Stimulated activated CD8-positive, alpha-beta memory T cell treated with anti-CD3 and anti-CD28 coated beads, Interleukin-7, amount 100 ng/mL, for 24 hours (primary cell): ENCODE measurements around the gene NEU3.
"Not testable (repeated sequence)": the region's sequence is repeated elsewhere in the genome, so short reads cannot be mapped to it uniquely, and the experiment has no call there.

Experiments used
- DNase-seq: peaks from one replicate; pipeline ENCODE4 v3.0.0-alpha.2; 2020; ENCODE audit warnings: low read depth

Gene NEU3, protein sequence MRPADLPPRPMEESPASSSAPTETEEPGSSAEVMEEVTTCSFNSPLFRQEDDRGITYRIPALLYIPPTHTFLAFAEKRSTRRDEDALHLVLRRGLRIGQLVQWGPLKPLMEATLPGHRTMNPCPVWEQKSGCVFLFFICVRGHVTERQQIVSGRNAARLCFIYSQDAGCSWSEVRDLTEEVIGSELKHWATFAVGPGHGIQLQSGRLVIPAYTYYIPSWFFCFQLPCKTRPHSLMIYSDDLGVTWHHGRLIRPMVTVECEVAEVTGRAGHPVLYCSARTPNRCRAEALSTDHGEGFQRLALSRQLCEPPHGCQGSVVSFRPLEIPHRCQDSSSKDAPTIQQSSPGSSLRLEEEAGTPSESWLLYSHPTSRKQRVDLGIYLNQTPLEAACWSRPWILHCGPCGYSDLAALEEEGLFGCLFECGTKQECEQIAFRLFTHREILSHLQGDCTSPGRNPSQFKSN

DNA sequence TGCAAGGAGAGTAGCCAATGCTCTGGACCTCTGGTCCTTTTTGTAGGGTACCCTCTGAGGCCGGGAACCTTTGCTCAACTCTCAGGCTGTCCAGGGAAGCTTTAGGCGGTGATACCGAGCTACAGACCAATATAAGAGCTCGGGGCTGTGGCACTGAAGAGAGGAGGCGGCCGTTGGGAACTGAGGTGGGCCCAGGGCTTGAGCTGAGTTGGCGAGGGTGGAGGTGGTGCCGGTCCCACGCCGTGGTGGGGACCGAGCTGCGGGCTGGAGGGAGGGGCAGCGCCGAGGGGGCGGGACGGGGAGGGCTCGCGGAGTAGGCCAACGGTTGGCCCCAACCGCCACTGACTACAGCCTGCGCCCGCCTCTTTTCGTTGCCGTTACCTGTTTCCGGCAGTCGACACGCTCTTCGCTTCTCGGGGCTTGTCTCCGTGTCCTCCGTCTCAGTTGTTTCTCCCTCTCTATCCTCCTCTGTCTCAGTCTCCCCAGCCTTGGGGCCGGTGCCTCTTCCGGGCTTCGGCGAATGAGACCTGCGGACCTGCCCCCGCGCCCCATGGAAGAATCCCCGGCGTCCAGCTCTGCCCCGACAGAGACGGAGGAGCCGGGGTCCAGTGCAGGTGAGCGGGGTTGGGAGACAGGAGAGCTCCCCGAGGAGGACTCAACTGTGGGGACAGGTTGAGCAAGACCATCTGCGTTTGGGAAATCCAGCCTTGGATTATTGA is at the start of gene NEU3:
Gene NEU3 (plus strand): TSS at position 393 of the 719 bp plus-strand sequence. CDS start 128 bp downstream, at position 521.
- DNase-seq = peak; percentile 69

GRCh38 chr11:74941492-74941891 is 47.2 kb upstream of the NEU3 start:
- DNase-seq = no peak

DNA sequence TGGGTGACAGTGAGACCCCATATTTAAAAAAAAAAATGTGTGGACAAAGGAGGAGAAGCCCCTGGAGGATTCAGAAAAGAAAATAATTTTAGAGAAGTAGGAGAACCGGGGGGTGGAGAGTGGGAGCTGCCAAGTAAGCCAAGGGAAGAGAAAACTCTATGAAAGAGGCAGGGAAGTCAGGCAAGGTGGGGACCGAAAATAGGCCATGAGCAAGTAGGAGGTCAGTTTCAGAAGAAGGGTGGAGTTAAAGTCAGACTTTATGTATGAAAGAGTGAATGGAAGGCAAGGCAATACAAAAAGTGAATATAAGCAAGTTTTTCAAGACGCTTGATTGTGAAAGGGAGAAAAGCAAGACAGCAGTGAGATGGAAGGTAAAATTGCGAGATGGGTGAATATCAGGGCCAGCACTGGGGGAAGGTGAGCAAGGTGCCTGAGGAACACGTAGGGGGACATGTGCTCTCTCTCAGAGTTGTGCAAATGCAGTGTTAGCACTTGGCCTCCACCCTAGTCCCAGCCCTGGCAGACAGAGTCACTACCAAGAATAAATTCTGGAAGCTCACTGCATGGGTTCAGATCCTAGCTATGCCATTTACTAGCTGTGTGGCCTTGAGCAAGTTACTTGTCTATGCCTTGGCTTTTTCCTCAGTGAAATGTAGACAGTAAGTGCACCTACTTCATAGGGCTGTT is 46.5 kb upstream of the NEU3 start:
- no peak for DNase-seq

DNA sequence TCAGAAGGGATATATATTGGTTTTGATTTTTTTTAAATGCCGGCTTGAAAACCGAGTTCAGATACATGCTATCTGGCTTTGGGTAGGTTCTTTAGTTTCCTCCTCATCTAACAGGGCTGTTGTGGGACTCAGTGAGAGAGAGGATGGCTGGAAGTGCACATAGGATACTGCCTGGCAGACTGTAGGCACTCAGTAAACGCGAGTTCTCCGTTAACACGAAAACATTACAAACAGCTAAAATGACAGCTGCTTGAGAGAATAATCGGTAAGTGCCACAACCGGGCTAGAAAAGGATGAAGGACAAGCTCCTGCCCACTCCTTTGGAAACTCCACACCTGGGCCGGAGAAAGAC is 40.2 kb upstream of the NEU3 start:
- DNase-seq = no peak

DNA sequence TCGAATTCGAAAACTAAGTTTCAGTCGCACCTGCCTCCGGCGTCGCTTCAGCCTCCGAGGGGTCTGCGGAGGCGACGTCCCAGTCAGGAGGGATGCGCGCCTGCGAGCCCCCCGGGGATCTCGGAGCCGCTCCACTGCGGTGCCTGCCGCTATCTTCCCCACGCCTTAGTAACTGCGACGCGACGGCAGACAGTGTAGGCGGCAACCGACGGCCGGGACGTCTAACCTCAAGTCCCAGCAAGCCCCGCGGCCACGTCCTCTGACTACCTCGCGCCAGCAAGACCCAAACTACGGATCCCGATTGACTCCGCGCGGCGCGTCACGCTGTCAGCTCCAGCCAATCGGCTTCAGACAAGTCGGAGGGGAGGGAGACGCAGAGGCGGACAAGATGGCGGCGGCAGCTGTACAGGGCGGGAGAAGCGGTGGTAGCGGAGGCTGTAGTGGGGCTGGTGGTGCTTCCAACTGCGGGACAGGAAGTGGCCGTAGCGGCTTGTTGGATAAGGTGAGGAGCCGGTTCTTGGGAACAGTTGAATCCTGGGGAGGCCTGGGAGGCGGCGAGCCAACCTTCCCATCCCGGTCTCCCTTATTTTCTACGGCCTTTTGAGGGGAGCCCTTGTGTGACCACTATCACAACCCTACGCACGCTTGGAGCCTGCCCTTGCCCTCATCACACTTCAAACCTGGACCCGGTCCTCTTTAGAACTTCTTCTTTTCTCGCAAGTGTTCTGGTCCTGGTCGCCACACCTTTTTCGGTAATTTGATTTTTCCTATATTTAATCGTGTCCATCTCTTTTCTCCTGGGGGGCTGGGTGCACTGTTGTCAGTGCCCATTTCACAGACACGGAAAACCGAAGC is 39.6 kb upstream of the NEU3 start, which contains the start of the genes SPCS2 and XRRA1:
Gene SPCS2 (plus strand): TSS at position 369 of the 855 bp plus-strand sequence. CDS start 20 bp downstream, at position 389.
Gene XRRA1 (minus strand): TSS at position 194 of the 855 bp plus-strand sequence. CDS start 8,213 bp downstream, outside the sequence.
- DNase-seq = peak; percentile 95

GRCh38 chr11:74949753-74950137 is 39.0 kb upstream of the NEU3 start:
- no peak for DNase-seq

DNA sequence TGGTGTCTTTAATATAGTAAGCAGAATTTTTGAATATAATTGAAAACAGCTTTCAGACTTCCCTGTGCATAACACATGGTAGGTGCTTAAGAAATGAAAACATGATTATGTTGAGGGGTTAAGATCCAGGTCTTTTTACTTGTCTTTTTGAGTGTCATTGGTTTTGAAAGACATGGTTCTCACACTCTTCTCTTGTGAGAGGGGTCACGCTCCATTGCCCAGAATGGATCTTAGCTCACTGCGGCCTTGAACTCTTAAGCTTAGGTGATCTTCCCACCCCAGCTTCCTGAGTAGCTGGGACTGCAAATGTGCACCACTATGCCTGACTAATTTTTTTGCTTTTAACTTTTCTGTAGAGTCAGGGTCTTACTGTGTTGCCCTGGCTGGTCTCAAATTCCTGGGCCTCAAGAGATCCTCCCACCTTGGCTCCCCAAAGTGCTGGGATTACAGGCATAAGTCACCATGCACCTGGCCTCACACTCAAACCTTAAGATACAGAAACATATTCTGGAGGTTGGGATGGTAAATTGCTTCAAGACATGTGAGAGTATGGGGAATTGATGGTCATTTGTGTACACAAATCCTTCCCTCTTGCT is 38.3 kb upstream of the NEU3 start:
- DNase-seq = no peak

GRCh38 chr11:74951226-74951625 is 37.5 kb upstream of the NEU3 start:
- no peak for DNase-seq

GRCh38 chr11:74952752-74953151 is 36.0 kb upstream of the NEU3 start:
- no peak for DNase-seq

DNA sequence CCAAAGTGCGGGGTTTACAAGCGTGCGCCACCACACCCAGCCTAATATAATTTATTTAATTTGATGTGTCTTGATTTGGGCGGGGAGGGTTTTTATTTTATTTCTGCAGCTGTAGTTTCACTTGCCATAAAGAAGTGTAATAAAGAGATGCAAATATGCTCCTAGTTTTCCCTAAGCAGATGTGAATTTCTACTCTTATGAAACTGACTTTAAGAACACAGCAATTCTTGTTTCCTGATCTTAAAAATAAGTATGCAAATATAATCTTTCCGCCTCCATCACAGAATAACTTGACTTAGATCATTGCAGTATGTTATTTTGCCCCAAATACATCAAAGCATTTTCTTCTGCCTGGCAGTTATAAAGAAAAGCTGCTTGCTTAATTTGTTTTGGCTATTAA is 35.3 kb upstream of the NEU3 start:
- DNase-seq = no peak

- no peak for DNase-seq
These were observed 34.5 kb upstream of the NEU3 start for GRCh38 chr11:74954199-74954598.

DNA sequence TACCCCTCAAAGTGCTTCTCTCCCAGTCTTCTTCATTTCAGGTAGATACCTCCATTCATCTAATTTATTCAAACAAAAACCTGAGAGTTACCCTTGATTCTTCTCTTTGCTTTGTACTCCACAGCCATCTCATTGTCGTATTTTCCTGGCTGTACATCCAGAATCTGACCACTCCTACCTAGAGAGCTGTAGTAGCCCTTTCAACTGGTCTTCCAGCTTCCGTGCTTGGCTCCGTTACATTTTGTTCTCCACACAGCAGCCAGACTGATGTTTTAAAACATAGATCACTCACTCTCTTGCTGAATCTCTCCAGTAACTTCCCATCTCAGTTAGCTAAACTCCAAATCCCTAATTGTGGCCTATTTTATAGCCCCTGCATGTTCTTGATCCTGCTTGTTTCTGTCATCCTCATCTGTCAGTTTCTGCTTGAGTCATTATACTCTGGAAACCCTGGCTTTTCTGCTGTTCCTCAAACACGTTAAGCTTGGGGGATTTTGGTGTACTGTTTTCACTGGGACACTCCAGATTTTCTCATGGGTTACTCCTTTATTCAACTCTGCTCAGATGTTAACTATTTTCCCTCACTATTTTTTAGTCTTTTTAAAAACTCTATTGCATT is 32.2 kb upstream of the NEU3 start:
- no peak for DNase-seq

GRCh38 chr11:74957937-74958629 is 30.6 kb upstream of the NEU3 start:
- DNase-seq = no peak

GRCh38 chr11:74960128-74960527 is 28.6 kb upstream of the NEU3 start:
- DNase-seq = not testable (repeated sequence)

DNA sequence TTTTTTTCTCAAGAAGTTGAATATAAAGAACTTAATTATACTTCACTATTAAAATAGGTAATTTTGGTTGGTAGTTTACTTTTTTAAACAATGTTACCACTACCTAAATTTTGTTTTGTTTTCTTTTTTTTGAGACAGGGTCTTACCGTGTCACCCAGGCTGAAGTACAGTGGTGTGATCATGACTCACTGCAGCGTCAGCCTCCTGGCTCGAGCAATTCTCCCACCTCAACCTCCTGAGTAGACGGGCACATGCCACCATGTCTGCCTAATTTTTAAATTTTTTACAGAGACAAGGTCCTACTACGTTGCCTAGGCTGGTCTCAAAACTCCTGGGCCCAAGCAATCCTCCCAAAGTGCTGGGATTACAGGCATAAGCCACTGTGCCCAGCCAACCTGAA is 22.1 kb upstream of the NEU3 start:
- no peak for DNase-seq

- no peak for DNase-seq
These were observed 17.8 kb upstream of the NEU3 start for GRCh38 chr11:74970852-74971395.

- no peak for DNase-seq
These were observed 17.3 kb upstream of the NEU3 start for GRCh38 chr11:74971424-74971823.

- DNase-seq = no peak
These were observed 10.7 kb upstream of the NEU3 start for GRCh38 chr11:74978041-74978440.

DNA sequence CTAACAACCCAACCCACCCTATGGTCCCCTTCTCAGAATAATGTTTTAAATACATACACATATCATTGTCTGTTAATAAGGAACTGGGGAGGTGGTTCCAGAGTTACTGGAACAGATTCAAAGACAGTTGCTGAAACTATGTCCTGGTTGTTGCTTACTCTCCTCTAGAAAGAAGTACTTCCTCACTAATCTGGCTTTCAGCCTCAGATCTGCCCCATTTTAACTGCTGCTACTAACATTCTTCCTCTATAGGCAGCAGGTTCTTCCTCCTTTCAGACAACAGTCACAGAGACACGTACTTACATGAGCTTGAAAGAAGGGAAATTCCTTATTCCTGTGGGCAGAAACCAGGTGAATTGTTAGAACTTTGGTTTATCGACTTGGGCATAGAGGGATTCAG is 8.1 kb upstream of the NEU3 start:
- DNase-seq = no peak

DNA sequence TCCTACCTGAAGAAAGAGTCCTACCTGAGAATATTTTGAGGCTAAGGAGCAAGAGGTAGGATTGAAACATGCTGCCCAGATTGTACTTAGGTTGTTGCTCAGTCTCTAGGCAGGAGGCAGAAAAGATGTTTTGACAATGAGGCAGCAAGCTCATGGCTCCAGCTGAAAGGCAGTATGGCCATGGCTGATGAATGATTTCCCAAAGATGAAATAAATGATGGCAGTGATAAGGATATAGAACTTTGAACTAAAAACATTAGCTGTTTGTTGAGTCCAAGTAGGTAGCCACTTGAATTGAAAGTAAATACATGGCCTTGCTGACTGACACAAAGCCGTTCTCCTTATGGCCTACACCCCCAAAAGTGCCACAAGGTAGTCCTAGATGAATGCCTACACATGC is 6.8 kb upstream of the NEU3 start:
- DNase-seq = no peak
